HG02840 (cell line): Measurements from ENCODE around the gene CELSR1.

ENCODE experiments used
- ATAC-seq: cut with Tn5 transposase; IDR thresholded peaks from one replicate; pipeline ENCODE4 v1.9.1; 2021; ENCODE audit warnings: mild to moderate bottlenecking, moderate library complexity, moderate number of reproducible peaks; ENCODE audit not compliant: unreplicated experiment, low FRiP score

Gene CELSR1

GRCh38 chr22:46537225-46537945 is at the start of gene CELSR1:
Gene CELSR1 (minus strand): TSS chr22:46537620. CDS start chr22:46537170, 450 bp downstream.
- no peak for ATAC-seq

- ATAC-seq, result no peak
Observed at GRCh38 chr22:46587061-46587460, 49.6 kb upstream of the CELSR1 start.

GRCh38 chr22:46586531-46587011 is 49.2 kb upstream of the CELSR1 start:
- no peak for ATAC-seq

- ATAC-seq, result no peak
Observed at GRCh38 chr22:46586123-46586519, 48.7 kb upstream of the CELSR1 start.

GRCh38 chr22:46585340-46586122 is 48.1 kb upstream of the CELSR1 start:
- no peak for ATAC-seq

GRCh38 chr22:46584081-46584921 is 46.9 kb upstream of the CELSR1 start:
- no peak for ATAC-seq

GRCh38 chr22:46583571-46583970 is 46.2 kb upstream of the CELSR1 start:
- no peak for ATAC-seq

- no peak for ATAC-seq
Observed at GRCh38 chr22:46582281-46582933, 45.0 kb upstream of the CELSR1 start.

- ATAC-seq, result no peak
Observed at GRCh38 chr22:46581538-46582244, 44.3 kb upstream of the CELSR1 start.

- no peak for ATAC-seq
Observed at GRCh38 chr22:46580940-46581537, 43.6 kb upstream of the CELSR1 start.

GRCh38 chr22:46579751-46580449 is 42.5 kb upstream of the CELSR1 start:
- ATAC-seq, result no peak

GRCh38 chr22:46578824-46579561 is 41.6 kb upstream of the CELSR1 start:
- no peak for ATAC-seq

GRCh38 chr22:46578251-46578823 is 40.9 kb upstream of the CELSR1 start:
- no peak for ATAC-seq

GRCh38 chr22:46577368-46578249 is 40.2 kb upstream of the CELSR1 start:
- ATAC-seq, result no peak

- ATAC-seq, result no peak
Observed at GRCh38 chr22:46576556-46577367, 39.3 kb upstream of the CELSR1 start.
